Upper lobe of right lung (tissue), 1 donor: ENCODE results near the gene DCAF8L2. TPM values are rescaled to one million over a fixed set of nuclear protein-coding genes. Genes with fewer than 3 reads are reported as not detected.

ENCODE experiments used
- ATAC-seq: fragments of 200-7000 bp; cut with Tn5 transposase; one replicate; pipeline ENCODE4 v1.9.1; 2020; ENCODE audit warnings: mild to moderate bottlenecking, moderate library complexity
- DNase-seq: peaks from one replicate; pipeline ENCODE4 v3.0.0-alpha.2; 2020
- H3K27ac ChIP-seq: fragments of 200-600 bp; one replicate; pipeline ENCODE4 v1.8.0; 2022
- H3K27me3 ChIP-seq: fragments of 200-600 bp; one replicate; pipeline ENCODE4 v1.8.0; 2022; ENCODE audit warnings: mild to moderate bottlenecking
- H3K36me3 ChIP-seq: fragments of 200-600 bp; one replicate; pipeline ENCODE4 v1.8.0; 2022
- H3K4me1 ChIP-seq: fragments of 200-600 bp; one replicate; pipeline ENCODE4 v1.8.0; 2022
- H3K4me3 ChIP-seq: fragments of 200-600 bp; one replicate; pipeline ENCODE4 v1.8.0; 2022; ENCODE audit warnings: mild to moderate bottlenecking
- H3K9me3 ChIP-seq: fragments of 200-600 bp; one replicate; pipeline ENCODE4 v1.8.0; 2022
- CTCF ChIP-seq: fragments of 200-600 bp; IDR thresholded peaks from one replicate; pipeline ENCODE4 v1.8.0; 2022; ENCODE audit warnings: antibody characterized with exemption
- intact Hi-C: fragments of 100-400 bp; cut with DNase I; formaldehyde crosslinking; loops from one replicate; pipeline ENCODE4 v1.11.0; 2022
- total RNA-seq: library from RNA; stranded (reverse); fragmentation: NEBNext Ultra II Directional; extraction: Animal tissue kit (Norgen Biotek cat#: 25700); gene quantifications from one replicate; pipeline ENCODE4 v1.2.1, GENCODE V29; 2021
- donor health status: DM: no; HTN: yes; CAD: no; lungs with severe emphysema.

Gene DCAF8L2
- total RNA-seq, 1 donor from 2014 or later: not detected

- DNase-seq (no peak), ATAC-seq (no peak)
- Histone ChIP-seq H3K4me1 (no peaks in the 10 kb centered on the region), H3K27ac (no peak overlapping the region), H3K4me3 (no peak overlapping the region), H3K36me3 (no peaks in the 10 kb centered on the region), H3K9me3 (no peaks in the 10 kb centered on the region), H3K27me3 (no peaks in the 10 kb centered on the region)
- intact Hi-C loops: no loop called here
- TF ChIP-seq CTCF: no peak
Observed at GRCh38 chrX:27796640-27797257, 206.6 kb downstream of the DCAF8L2 start.

- TF ChIP-seq CTCF: no peak
- intact Hi-C loops: no loop called here
- Histone ChIP-seq H3K4me1 (no peaks in the 10 kb centered on the region), H3K9me3 (no peaks in the 10 kb centered on the region), H3K36me3 (no peaks in the 10 kb centered on the region), H3K27ac (no peak overlapping the region), H3K27me3 (no peaks in the 10 kb centered on the region), H3K4me3 (no peak overlapping the region)
- no peak for ATAC-seq
- DNase-seq: no peak
Observed at GRCh38 chrX:27797575-27797974, 207.4 kb downstream of the DCAF8L2 start.

Other genes with a start within 250 kb of the DCAF8L2 start
- gene PPP4R3C, start 127.0 kb upstream of the DCAF8L2 start, total RNA-seq: not detected
- not detected for gene MAGEB10, start 217.6 kb downstream of the DCAF8L2 start, total RNA-seq